Astrocyte of the cerebellum (primary cell): ENCODE measurements around the gene ELMO3.

ENCODE experiments used
- DNase-seq: peaks from one replicate; pipeline ENCODE4 v3.0.0-alpha.2; 2011; ENCODE audit warnings: low read depth
- H3K4me3 ChIP-seq: 2 replicates; pipeline ENCODE4 v1.5.1; 2011; ENCODE audit warnings: mild to moderate bottlenecking, low read depth, low read length, moderate library complexity
- CTCF ChIP-seq: IDR thresholded peaks from 2 replicates; pipeline ENCODE4 v1.5.1; 2012; ENCODE audit warnings: low read length, low read depth, moderate library complexity, mild to moderate bottlenecking; ENCODE audit errors: missing control alignments
- in situ Hi-C: cut with HindIII; loops from 2 replicates; pipeline ENCODE4 v1.10.0; 2017; ENCODE audit warnings: low sequenced_read_pairs

Gene ELMO3

GRCh38 chr16:67197704-67198103 lies 1.2 kb upstream of the ELMO3 start:
- DNase-seq: no peak
- H3K4me3 ChIP-seq: no peak overlapping the region
- TF ChIP-seq CTCF: no peak
- in situ Hi-C loops: no loop called here

- H3K4me3 ChIP-seq: no peak overlapping the region
- in situ Hi-C loops: no loop called here
- no peak for DNase-seq
- peak; percentile 71 for TF ChIP-seq CTCF
Observed at GRCh38 chr16:67198238-67198734, 645 bp upstream of the ELMO3 start.

- no peak for TF ChIP-seq CTCF
- H3K4me3 ChIP-seq: no peak overlapping the region
- DNase-seq: no peak
- in situ Hi-C loops: no loop called here
Observed at GRCh38 chr16:67199808-67200198, 872 bp downstream of the ELMO3 start.

GRCh38 chr16:67200491-67200890 lies 1.6 kb downstream of the ELMO3 start:
- in situ Hi-C loops: no loop called here
- no peak for TF ChIP-seq CTCF
- no peak for DNase-seq
- no peak overlapping the region for H3K4me3 ChIP-seq

GRCh38 chr16:67201411-67202345 lies 2.7 kb downstream of the ELMO3 start:
- in situ Hi-C loops: no loop called here
- TF ChIP-seq CTCF: no peak
- DNase-seq: no peak
- H3K4me3 ChIP-seq: no peak overlapping the region

- no peak for DNase-seq
- no peak overlapping the region for H3K4me3 ChIP-seq
- no peak for TF ChIP-seq CTCF
- in situ Hi-C loops: no loop called here
Observed at GRCh38 chr16:67202426-67202825, 3.5 kb downstream of the ELMO3 start.
